Measurements from ENCODE around the gene DYDC2. TPM values are rescaled to one million over a fixed set of nuclear protein-coding genes. Genes with fewer than 3 reads are reported as not detected.

Gene DYDC2
- total RNA-seq, 1 donor from 2014 or later, result not detected

DNA sequence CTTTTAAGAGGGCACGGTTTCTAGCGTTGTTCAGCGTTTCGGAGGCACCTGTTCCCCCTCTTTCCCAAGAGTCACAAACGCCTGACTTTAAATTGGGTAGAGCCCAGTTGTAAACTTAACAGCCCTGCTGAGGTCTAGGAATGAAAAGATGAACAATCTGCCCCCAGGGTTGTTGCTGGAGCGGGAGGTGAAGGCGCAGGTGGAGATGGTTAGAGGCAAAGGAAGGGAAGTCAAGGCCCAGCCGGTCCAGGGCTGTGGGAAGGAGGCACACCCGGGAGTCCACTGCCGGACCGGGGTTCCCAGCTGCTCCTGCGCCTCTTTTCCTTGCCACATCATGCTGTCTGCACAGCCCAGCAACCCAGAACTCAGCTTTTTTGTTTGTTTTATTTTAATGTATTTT lies 52.5 kb downstream of the DYDC2 start:
- Mint-ChIP-seq H3K9me3 (ENCODE audit: unreplicated experiment) (no peaks in the 10 kb centered on the region), H3K27me3 (ENCODE audit: unreplicated experiment) (peaks cover 14% of the 10 kb centered on the region), H3K4me3 (ENCODE audit: unreplicated experiment) (peak overlapping the region; percentile 89), H3K36me3 (ENCODE audit: low read depth, unreplicated experiment) (peaks cover 34% of the 10 kb centered on the region), H3K4me1 (ENCODE audit: unreplicated experiment) (peaks cover 67% of the 10 kb centered on the region), H3K27ac (ENCODE audit: unreplicated experiment) (no peak overlapping the region)
- TF ChIP-seq, protein P1, sequence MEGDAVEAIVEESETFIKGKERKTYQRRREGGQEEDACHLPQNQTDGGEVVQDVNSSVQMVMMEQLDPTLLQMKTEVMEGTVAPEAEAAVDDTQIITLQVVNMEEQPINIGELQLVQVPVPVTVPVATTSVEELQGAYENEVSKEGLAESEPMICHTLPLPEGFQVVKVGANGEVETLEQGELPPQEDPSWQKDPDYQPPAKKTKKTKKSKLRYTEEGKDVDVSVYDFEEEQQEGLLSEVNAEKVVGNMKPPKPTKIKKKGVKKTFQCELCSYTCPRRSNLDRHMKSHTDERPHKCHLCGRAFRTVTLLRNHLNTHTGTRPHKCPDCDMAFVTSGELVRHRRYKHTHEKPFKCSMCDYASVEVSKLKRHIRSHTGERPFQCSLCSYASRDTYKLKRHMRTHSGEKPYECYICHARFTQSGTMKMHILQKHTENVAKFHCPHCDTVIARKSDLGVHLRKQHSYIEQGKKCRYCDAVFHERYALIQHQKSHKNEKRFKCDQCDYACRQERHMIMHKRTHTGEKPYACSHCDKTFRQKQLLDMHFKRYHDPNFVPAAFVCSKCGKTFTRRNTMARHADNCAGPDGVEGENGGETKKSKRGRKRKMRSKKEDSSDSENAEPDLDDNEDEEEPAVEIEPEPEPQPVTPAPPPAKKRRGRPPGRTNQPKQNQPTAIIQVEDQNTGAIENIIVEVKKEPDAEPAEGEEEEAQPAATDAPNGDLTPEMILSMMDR (IDR thresholded peaks at IDR 0.05; ENCODE audit: unreplicated experiment), result no peak
- no peak for DNase-seq (ENCODE audit: low spot score)

DNA sequence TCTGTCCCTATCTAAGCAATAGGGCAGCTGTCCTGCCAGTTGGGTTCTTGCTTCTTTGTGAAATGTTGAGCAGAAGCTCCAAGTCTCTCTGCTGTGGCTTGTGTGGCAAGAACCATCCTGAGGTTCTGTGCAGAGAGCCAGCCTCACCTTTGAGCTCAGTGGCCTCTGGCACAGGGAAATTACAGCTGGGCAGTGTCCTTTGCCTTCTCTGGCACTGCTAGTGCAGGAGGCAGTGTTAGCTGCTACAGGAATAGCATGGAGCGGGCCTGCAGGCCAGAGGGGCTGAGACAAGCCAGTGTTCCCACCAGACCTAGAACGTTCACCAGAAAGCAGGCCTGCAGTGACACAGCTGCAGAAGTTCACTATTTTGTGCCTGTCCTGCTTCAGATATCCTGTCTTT lies 53.5 kb downstream of the DYDC2 start:
- DNase-seq (ENCODE audit: low spot score), result no peak
- Mint-ChIP-seq H3K9me3 (ENCODE audit: unreplicated experiment) (no peaks in the 10 kb centered on the region), H3K36me3 (ENCODE audit: low read depth, unreplicated experiment) (peaks cover 34% of the 10 kb centered on the region), H3K4me3 (ENCODE audit: unreplicated experiment) (peak overlapping the region; percentile 89), H3K27me3 (ENCODE audit: unreplicated experiment) (peaks cover 14% of the 10 kb centered on the region), H3K27ac (ENCODE audit: unreplicated experiment) (no peak overlapping the region), H3K4me1 (ENCODE audit: unreplicated experiment) (peaks cover 77% of the 10 kb centered on the region)
- TF ChIP-seq, protein P1 (IDR thresholded peaks at IDR 0.05; ENCODE audit: unreplicated experiment), result no peak

DNA sequence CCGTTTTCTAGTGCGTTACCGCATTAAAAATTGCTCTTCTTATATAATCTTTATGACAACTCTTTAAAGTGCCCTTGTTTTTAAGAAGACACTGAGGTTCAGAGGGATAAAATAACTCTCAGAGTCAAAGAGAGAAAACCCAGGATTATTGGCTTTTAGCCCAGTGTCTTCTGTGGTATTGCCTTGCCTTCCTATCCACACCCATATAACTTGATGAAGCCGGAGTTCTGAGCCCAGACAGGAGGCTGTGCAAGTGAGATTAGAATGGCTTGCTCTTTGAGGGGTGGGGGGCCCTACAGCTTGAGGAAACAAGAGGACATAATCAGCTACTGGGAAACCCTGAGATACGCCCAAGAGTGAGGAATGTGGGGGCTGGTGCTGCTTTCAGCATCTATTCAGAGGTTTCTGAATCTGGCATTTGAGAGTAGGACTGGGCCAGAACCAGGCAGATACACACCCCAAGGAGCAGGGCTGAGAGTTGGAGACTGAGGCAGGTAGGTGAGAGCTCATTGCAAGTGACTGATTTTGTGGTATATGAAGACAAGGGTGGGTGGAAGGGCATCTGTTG lies 54.1 kb downstream of the DYDC2 start:
- Mint-ChIP-seq H3K4me3 (ENCODE audit: unreplicated experiment) (peak overlapping the region; percentile 58), H3K27me3 (ENCODE audit: unreplicated experiment) (peaks cover 18% of the 10 kb centered on the region), H3K4me1 (ENCODE audit: unreplicated experiment) (peaks cover 80% of the 10 kb centered on the region), H3K36me3 (ENCODE audit: low read depth, unreplicated experiment) (peaks cover 34% of the 10 kb centered on the region), H3K27ac (ENCODE audit: unreplicated experiment) (peak overlapping the region; percentile 36), H3K9me3 (ENCODE audit: unreplicated experiment) (no peaks in the 10 kb centered on the region)
- TF ChIP-seq, protein P1 (IDR thresholded peaks at IDR 0.05; ENCODE audit: unreplicated experiment), result no peak
- DNase-seq (ENCODE audit: low spot score), result no peak

DNA sequence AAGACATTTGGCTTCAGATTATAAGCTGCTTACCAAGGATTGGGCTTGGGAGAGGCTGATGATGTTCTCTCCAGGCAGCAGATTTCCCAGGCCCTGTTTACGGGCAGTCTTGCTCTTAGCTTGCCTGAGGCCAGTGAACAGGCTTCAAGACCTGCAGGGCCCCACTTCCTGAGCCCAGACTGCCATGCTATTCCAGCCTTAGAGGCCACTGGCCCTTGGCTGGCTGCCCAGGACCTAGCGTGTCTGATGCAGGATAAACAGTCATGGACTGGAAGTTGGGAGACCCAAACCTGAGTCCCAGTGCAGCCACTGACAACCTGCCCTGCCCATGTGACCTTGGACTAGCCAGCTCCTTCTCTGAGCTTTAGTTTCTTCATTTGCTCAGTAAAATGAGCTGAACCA lies 54.7 kb downstream of the DYDC2 start:
- no peak overlapping the region for H3K4me3 Mint-ChIP-seq (ENCODE audit: unreplicated experiment)
- H3K36me3 Mint-ChIP-seq (ENCODE audit: low read depth, unreplicated experiment), result peaks cover 34% of the 10 kb centered on the region
- H3K9me3 Mint-ChIP-seq (ENCODE audit: unreplicated experiment), result no peaks in the 10 kb centered on the region
- TF ChIP-seq, protein P1 (IDR thresholded peaks at IDR 0.05; ENCODE audit: unreplicated experiment), result no peak
- H3K27me3 Mint-ChIP-seq (ENCODE audit: unreplicated experiment), result peaks cover 19% of the 10 kb centered on the region
- DNase-seq (ENCODE audit: low spot score), result no peak
- no peak overlapping the region for H3K27ac Mint-ChIP-seq (ENCODE audit: unreplicated experiment)
- peaks cover 80% of the 10 kb centered on the region for H3K4me1 Mint-ChIP-seq (ENCODE audit: unreplicated experiment)

DNA sequence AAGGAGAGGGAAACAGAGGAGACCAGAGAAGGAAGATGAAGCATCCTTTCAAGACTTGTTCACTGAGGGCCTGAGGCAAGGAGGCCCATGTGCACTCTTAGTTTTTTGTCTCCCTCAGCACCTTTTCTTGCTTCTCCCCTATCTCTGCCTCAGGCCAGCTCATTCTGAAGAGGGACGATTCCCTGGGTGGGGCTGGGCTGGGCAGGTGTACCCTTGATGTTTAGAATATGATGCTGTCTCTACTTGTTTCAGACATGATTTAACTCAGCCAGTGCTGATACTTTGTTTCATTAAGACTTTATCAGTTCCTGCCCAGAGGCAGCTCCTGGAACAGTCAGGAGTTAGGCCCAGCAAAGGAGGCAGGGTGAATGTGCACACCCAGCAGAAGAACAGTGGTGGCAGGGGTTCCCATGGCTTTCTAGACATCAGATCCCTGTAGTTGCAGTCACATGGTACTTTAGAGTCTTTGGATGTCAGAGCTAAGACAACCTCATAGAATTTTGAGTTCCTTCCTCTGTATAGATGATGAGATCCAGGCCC lies 55.2 kb downstream of the DYDC2 start:
- no peak for DNase-seq (ENCODE audit: low spot score)
- TF ChIP-seq, protein P1 (IDR thresholded peaks at IDR 0.05; ENCODE audit: unreplicated experiment), result no peak
- Mint-ChIP-seq H3K9me3 (ENCODE audit: unreplicated experiment) (no peaks in the 10 kb centered on the region), H3K4me1 (ENCODE audit: unreplicated experiment) (peaks cover 82% of the 10 kb centered on the region), H3K27me3 (ENCODE audit: unreplicated experiment) (peaks cover 19% of the 10 kb centered on the region), H3K4me3 (ENCODE audit: unreplicated experiment) (no peak overlapping the region), H3K36me3 (ENCODE audit: low read depth, unreplicated experiment) (peaks cover 34% of the 10 kb centered on the region), H3K27ac (ENCODE audit: unreplicated experiment) (no peak overlapping the region)

Data from endothelial cell (in vitro differentiated cells).